HG02870 (cell line): ENCODE data around the gene OSBP2.

Experiments used
- ATAC-seq: cut with Tn5 transposase; IDR thresholded peaks from one replicate; pipeline ENCODE4 v1.9.1; 2021; ENCODE audit warnings: mild to moderate bottlenecking, moderate library complexity; ENCODE audit not compliant: unreplicated experiment

The OSBP2 gene

DNA sequence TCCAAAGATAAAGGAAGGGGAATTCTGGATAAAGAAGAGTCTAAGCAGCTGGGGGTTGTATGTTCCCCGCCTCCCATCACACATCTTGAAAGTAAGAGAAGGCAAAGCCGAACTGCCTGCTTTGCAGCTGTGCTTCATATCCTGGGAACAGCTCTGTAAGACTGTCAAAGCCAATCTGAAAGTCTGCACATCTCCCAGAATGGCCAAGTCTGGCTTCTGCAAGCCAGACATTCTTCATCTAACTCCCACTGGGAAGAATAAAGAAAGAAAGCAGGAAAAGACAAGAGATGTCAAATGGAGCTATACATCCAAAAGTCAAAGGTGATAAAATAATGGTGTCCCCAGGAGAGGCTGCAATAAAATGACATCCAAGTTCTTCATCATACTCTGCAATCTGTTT is 258.5 kb downstream of the OSBP2 start:
- ATAC-seq = no peak

DNA sequence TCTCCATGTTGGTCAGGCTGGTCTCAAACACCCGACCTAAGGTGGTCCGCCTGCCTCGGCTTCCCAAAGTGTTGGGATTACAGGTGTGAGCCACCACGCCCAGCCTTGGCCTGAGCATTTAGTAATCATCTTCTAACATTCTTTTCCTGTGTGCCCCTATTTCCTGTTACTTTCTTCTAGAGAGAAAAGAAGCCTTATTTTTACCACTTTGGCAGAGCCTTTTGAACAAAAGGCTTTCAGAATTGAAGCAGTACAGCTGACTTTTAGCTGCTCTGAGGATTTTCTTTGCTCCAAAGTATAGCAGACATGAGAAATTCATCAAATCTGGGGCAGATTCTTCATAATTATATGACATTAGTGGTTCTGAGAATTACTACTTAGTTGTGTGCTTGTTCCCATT is 260.5 kb downstream of the OSBP2 start:
- no peak for ATAC-seq
